OCI-LY7 (cell line): ENCODE data around the gene VEPH1. TPM values are rescaled to one million over a fixed set of nuclear protein-coding genes. Genes with fewer than 3 reads are reported as not detected.

ENCODE experiments used
- BruUV-seq: library from RNA; stranded (reverse); fragments of 400-500 nt; replicated peaks from 2 replicates; lab custom pipeline; 2021; lab: Mats Ljungman, UMichigan
- CTCF ChIA-PET: fragments of 300-600 bp; sonication (Branson Sonifier 250); formaldehyde crosslinking; loops from one replicate; lab custom pipeline; 2022; ENCODE audit warnings: antibody characterized with exemption; ENCODE audit not compliant: unreplicated experiment; lab: Charles Lee
- POLR2A ChIA-PET: fragments of 300-600 bp; sonication (Branson Sonifier 250); formaldehyde crosslinking; loops from one replicate; lab custom pipeline; 2022; ENCODE audit warnings: antibody characterized with exemption; lab: Charles Lee
- DNase-seq: peaks from one replicate; pipeline ENCODE4 v3.0.0-alpha.2; 2015; ENCODE audit warnings: low spot score
- H2AFZ ChIP-seq: fragments of 200-600 bp; sonication (generic), shearing (Covaris generic); 2 replicates; pipeline ENCODE4 v1.6.1; 2014; ENCODE audit warnings: mild to moderate bottlenecking, antibody characterized with exemption, low read length, moderate library complexity
- H3K27ac ChIP-seq: fragments of 200-600 bp; sonication (generic); 2 replicates; pipeline ENCODE4 v1.5.1; 2014; ENCODE audit warnings: mixed run types, low read depth, mild to moderate bottlenecking, moderate library complexity, low read length, inconsistent platforms; ENCODE audit not compliant: poor library complexity, severe bottlenecking
- H3K36me3 ChIP-seq: fragments of 200-600 bp; sonication (generic); 2 replicates; pipeline ENCODE4 v1.6.1; 2014; ENCODE audit warnings: mild to moderate bottlenecking, antibody characterized with exemption, low read length, moderate library complexity, mixed read lengths; ENCODE audit not compliant: insufficient read depth
- H3K4me1 ChIP-seq: fragments of 200-600 bp; sonication (generic); 2 replicates; pipeline ENCODE4 v1.5.1; 2014; ENCODE audit warnings: mild to moderate bottlenecking, low read length; ENCODE audit not compliant: insufficient read depth, poor library complexity, severe bottlenecking
- H3K4me2 ChIP-seq: fragments of 200-600 bp; sonication (generic); 2 replicates; pipeline ENCODE4 v1.6.1; 2014; ENCODE audit warnings: mild to moderate bottlenecking, low read length
- H3K4me3 ChIP-seq: fragments of 200-600 bp; sonication (generic); 2 replicates; pipeline ENCODE4 v1.5.1; 2014; ENCODE audit warnings: mild to moderate bottlenecking, low read depth, low read length; ENCODE audit not compliant: poor library complexity, severe bottlenecking
- H3K79me2 ChIP-seq: fragments of 200-600 bp; sonication (generic); 2 replicates; pipeline ENCODE4 v1.6.1; 2016; ENCODE audit warnings: low read depth, mild to moderate bottlenecking, low read length, moderate library complexity, mixed read lengths; ENCODE audit not compliant: insufficient read depth
- H3K9me2 ChIP-seq: fragments of 200-600 bp; sonication (generic); 2 replicates; pipeline ENCODE4 v1.6.1; 2016; ENCODE audit warnings: mild to moderate bottlenecking, low read length, mixed read lengths; ENCODE audit not compliant: insufficient read depth
- H3K9me3 ChIP-seq: fragments of 200-600 bp; sonication (generic); 2 replicates; pipeline ENCODE4 v1.6.1; 2014; ENCODE audit warnings: mild to moderate bottlenecking, mixed run types, low read length, mixed read lengths
- H4K20me1 ChIP-seq: fragments of 200-600 bp; sonication (generic); 2 replicates; pipeline ENCODE4 v1.6.1; 2014; ENCODE audit warnings: mild to moderate bottlenecking, antibody characterized with exemption, low read length, moderate library complexity, mixed read lengths; ENCODE audit not compliant: insufficient read depth
- CTCF ChIP-seq: fragments of 200-600 bp; sonication (generic); conservative IDR thresholded peaks from 2 replicates; pipeline ENCODE4 v1.5.1; 2014; ENCODE audit warnings: mild to moderate bottlenecking, antibody characterized with exemption, low read length, moderate library complexity, mixed read lengths
- EZH2phosphoT487 ChIP-seq: fragments of 200-600 bp; sonication (generic); IDR thresholded peaks from 2 replicates; pipeline ENCODE4 v1.6.1; 2018; ENCODE audit warnings: low read depth, borderline replicate concordance, mild to moderate bottlenecking, mixed run types, antibody characterized with exemption, low read length, moderate library complexity, mixed read lengths
- intact Hi-C: fragments of 100-400 bp; cut with micrococcal nuclease; formaldehyde crosslinking; loops from one replicate; pipeline ENCODE4 v1.10.0; 2022; ENCODE audit not compliant: unreplicated experiment
- total RNA-seq, 2 experiments: library from RNA; depleted of rRNA in 1 of 2; stranded (reverse); fragments of >200 nt in 1 of 2; shearing (Covaris generic) in 1 of 2; gene quantifications; 2 replicates each; pipeline ENCODE4 v1.2.3, GENCODE V29; 2014 to 2022

VEPH1 gene
- total RNA-seq, 2 experiments from 2014 or later: not detected

DNA sequence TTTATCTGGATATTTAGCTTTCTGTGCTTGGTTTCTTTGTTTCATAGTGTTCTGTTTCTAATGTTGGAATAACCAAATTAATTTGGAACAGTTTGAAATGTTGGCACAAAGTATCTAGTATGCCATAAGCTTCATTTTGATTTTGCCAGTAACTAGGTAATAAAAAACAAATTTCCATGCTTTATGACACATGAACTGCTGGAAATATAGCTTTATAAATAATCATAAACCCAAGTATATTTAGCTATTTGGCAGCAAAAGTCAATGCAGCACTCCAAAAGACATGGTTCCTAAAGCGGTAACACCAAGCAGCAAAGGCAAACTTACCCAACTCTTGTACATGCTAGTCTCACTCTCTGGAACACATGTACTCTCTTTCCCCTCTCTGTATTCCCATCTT, 237.3 kb downstream of the VEPH1 start:
- no peak overlapping the region for H3K27ac ChIP-seq
- intact Hi-C loops: no loop called here
- BruUV-seq: no TSS peak
- no peaks in the 10 kb centered on the region for H3K36me3 ChIP-seq
- no peaks in the 10 kb centered on the region for H3K9me3 ChIP-seq
- no peak overlapping the region for H3K4me3 ChIP-seq
- no peak for TF ChIP-seq EZH2phosphoT487
- TF ChIP-seq CTCF: no peak
- no peaks in the 10 kb centered on the region for H3K79me2 ChIP-seq
- no peak overlapping the region for H2AFZ ChIP-seq
- no peaks in the 10 kb centered on the region for H3K9me2 ChIP-seq
- DNase-seq: no peak
- POLR2A ChIA-PET: interaction anchor here (0.6 to 1.4 kb wide), 3 partner anchors 9 to 50 kb away, joined by 3 to 6 read pairs (median 3); no protein-coding TSS in a partner anchor
- no peak overlapping the region for H3K4me2 ChIP-seq
- H3K4me1 ChIP-seq: no peaks in the 10 kb centered on the region
- H4K20me1 ChIP-seq: no peaks in the 10 kb centered on the region
- CTCF ChIA-PET: no interaction called here

GRCh38 chr3:157263027-157263426, 240.2 kb downstream of the VEPH1 start:
- TF ChIP-seq EZH2phosphoT487: no peak
- TF ChIP-seq CTCF: no peak
- H3K27ac ChIP-seq: no peak overlapping the region
- ChIA-PET POLR2A (no interaction called here), CTCF (no interaction called here)
- H3K9me2 ChIP-seq: no peaks in the 10 kb centered on the region
- H3K36me3 ChIP-seq: no peaks in the 10 kb centered on the region
- no peak for DNase-seq
- H3K4me2 ChIP-seq: no peak overlapping the region
- BruUV-seq: no TSS peak
- H3K9me3 ChIP-seq: no peaks in the 10 kb centered on the region
- H3K4me3 ChIP-seq: no peak overlapping the region
- H3K4me1 ChIP-seq: no peaks in the 10 kb centered on the region
- no peaks in the 10 kb centered on the region for H3K79me2 ChIP-seq
- intact Hi-C loops: no loop called here
- H2AFZ ChIP-seq: no peak overlapping the region
- no peaks in the 10 kb centered on the region for H4K20me1 ChIP-seq

- H4K20me1 ChIP-seq: no peaks in the 10 kb centered on the region
- intact Hi-C loops: no loop called here
- H2AFZ ChIP-seq: no peak overlapping the region
- TF ChIP-seq EZH2phosphoT487 (no peak), CTCF (no peak)
- no peak overlapping the region for H3K4me2 ChIP-seq
- no peaks in the 10 kb centered on the region for H3K9me3 ChIP-seq
- no peaks in the 10 kb centered on the region for H3K79me2 ChIP-seq
- H3K27ac ChIP-seq: no peak overlapping the region
- BruUV-seq: no TSS peak
- DNase-seq: no peak
- H3K9me2 ChIP-seq: no peaks in the 10 kb centered on the region
- ChIA-PET POLR2A (no interaction called here), CTCF (no interaction called here)
- H3K4me3 ChIP-seq: no peak overlapping the region
- no peaks in the 10 kb centered on the region for H3K36me3 ChIP-seq
- H3K4me1 ChIP-seq: no peaks in the 10 kb centered on the region
These were observed 242.2 kb downstream of the VEPH1 start for GRCh38 chr3:157261000-157261399.
